HFF-Myc (cell line): ENCODE data around the gene SPATA25.
"Not testable (repeated sequence)": the region's sequence is repeated elsewhere in the genome, so short reads cannot be mapped to it uniquely, and the experiment has no call there.

ENCODE experiments used
- DNase-seq: peaks from one replicate; pipeline ENCODE4 v3.0.0-alpha.2; 2011; ENCODE audit warnings: low read depth; ENCODE audit errors: extremely low read depth
- H3K4me3 ChIP-seq: replicated peaks from 2 replicates; pipeline ENCODE4 v1.5.1; 2011; ENCODE audit warnings: low read depth, mild to moderate bottlenecking, control low read depth, low read length
- TF ChIP-seq, protein P1 (sequence below): IDR thresholded peaks from 2 replicates; pipeline ENCODE4 v1.5.1; 2012; ENCODE audit warnings: mild to moderate bottlenecking, low read depth, low read length, control low read depth; ENCODE audit errors: missing control alignments

The SPATA25 gene

GRCh38 chr20:45908084-45908483, 20.7 kb upstream of the SPATA25 start:
- no peak overlapping the region for H3K4me3 ChIP-seq
- DNase-seq: no peak
- TF ChIP-seq, protein P1, sequence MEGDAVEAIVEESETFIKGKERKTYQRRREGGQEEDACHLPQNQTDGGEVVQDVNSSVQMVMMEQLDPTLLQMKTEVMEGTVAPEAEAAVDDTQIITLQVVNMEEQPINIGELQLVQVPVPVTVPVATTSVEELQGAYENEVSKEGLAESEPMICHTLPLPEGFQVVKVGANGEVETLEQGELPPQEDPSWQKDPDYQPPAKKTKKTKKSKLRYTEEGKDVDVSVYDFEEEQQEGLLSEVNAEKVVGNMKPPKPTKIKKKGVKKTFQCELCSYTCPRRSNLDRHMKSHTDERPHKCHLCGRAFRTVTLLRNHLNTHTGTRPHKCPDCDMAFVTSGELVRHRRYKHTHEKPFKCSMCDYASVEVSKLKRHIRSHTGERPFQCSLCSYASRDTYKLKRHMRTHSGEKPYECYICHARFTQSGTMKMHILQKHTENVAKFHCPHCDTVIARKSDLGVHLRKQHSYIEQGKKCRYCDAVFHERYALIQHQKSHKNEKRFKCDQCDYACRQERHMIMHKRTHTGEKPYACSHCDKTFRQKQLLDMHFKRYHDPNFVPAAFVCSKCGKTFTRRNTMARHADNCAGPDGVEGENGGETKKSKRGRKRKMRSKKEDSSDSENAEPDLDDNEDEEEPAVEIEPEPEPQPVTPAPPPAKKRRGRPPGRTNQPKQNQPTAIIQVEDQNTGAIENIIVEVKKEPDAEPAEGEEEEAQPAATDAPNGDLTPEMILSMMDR: no peak

DNA sequence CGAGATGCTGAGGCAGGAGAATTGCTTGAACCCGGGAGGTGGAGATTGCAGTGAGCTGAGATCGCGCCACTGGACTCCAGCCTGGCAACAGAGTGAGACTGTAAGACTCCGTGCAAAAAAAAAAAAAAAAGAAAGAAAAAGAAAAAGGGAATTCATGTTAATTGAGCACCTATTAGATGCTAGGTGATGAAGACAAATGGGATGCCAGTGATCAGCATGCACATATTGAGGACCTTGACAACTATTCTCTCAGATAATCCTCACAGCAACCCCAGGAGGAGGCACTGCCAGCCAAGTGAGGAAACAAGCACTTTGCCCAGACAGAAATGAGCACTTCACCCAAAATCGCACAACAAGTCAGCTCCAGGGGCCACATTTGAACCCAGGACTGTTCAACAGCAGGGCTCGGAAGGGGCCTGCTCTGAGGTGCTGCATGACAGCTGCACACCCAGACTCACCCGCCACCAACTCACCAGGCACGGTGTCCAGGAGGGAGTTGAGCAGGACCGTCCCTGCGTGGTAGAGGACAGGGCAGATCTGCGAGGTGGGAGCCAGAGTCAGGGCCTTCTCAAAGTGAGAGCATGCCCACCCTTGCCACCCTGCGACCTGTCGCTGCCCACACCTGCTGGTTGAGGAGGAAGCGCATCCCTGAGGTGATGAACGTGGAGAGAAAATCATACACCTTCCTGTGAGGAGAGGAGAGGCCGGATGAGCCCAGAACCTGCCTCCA, 20.0 kb upstream of the SPATA25 start:
- no peak overlapping the region for H3K4me3 ChIP-seq
- no peak for DNase-seq
- TF ChIP-seq, protein P1: no peak

DNA sequence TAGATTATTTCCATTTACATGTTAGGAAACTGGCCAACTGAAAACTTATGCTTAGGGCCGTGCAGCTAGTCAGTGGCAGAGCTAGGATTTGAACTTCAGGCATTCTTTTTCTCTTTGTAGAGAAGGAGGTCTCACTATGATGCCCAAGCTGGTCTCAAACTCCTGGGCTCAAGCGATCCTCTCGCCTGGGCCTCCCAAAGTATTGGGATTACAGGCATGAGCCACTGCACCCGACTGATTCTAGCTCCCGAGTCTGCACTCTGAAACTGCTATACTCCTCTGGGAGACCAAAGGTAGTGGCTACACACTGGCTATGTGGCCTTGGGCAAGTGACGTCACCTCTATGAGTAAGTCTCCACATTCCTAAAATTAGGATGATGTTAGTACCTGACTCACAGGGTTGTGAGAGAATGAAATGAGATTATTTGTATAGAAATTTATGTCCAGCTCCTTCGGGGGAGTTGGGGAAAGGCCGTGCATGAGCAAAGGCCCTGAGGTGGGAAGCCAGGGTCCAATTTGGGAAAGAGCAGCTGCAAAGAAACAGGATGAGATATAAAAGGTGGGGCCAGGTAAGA, 18.2 kb upstream of the SPATA25 start:
- TF ChIP-seq, protein P1: no peak
- no peak for DNase-seq
- no peak overlapping the region for H3K4me3 ChIP-seq

GRCh38 chr20:45904583-45905504, 17.4 kb upstream of the SPATA25 start:
- DNase-seq: no peak
- H3K4me3 ChIP-seq: no peak overlapping the region
- TF ChIP-seq, protein P1: no peak

DNA sequence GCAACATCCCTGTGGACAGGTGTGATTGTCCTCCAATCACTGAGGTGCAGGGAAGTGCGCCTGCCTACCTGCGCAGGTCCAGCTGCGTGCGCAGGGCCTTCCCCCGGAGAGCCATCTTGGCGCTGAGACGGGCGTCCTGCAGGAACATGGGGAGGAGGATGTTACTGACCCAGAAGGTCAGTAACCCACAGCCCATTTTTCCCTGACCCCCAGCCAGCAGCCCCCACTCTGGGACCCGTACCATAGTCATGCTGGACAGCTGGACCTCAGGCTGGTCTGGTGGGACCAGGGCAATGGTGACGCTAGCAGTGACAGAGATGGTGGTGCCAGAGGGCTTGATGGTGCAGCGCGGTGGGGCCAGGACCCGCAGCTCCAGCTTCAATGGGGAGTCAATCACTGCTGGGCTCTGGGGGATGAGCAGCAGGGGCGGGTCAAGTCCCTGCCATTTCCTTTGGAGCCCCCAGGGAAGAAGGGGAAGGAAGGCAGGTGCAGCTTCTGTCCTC, 14.8 kb upstream of the SPATA25 start:
- no peak for DNase-seq
- TF ChIP-seq, protein P1: no peak
- H3K4me3 ChIP-seq: no peak overlapping the region

- not testable (repeated sequence) for DNase-seq, H3K4me3 ChIP-seq
Observed at GRCh38 chr20:45901332-45901731, 13.9 kb upstream of the SPATA25 start.
